CD4-positive, alpha-beta T cell (primary cell): ENCODE results near the gene TCEAL1. TPM values are rescaled to one million over a fixed set of nuclear protein-coding genes. Genes with fewer than 3 reads are reported as not detected.

Source experiments
- ATAC-seq: fragments of 200-7000 bp; cut with Tn5 transposase; one replicate; pipeline ENCODE4 v1.10.0; 2022; ENCODE audit warnings: mild to moderate bottlenecking; ENCODE audit not compliant: poor library complexity
- CTCF ChIA-PET: fragments of 350-600 bp; sonication (Branson Sonifier 250); formaldehyde crosslinking; loops from one replicate; lab custom pipeline; 2021; ENCODE audit warnings: antibody characterized with exemption, inconsistent platforms; lab: Charles Lee
- POLR2A ChIA-PET: fragments of 350-600 bp; sonication (Branson Sonifier 250); formaldehyde crosslinking; loops from one replicate; lab custom pipeline; 2021; ENCODE audit warnings: antibody characterized with exemption, inconsistent platforms; lab: Charles Lee
- DNase-seq, 14 experiments: peaks; one replicate each; pipeline ENCODE4 v3.0.0-alpha.2; 2013 to 2020; ENCODE audit warnings: mixed read lengths in 2 of 14
- H3K27ac ChIP-seq, 2 donors: one replicate each; pipeline versions ENCODE4 v1.5.1 to v1.7.0; 2013; ENCODE audit warnings: low read length in 2 of 2, low read depth in 1 of 2, mild to moderate bottlenecking in 1 of 2
- H3K27me3 ChIP-seq, 2 experiments: 1 replicate in 1 of 2; 2 replicates in 1 of 2; pipeline versions ENCODE4 v1.6.1 to v1.7.0; 2013; ENCODE audit warnings: low read length in 2 of 2, control low read depth in 1 of 2, mild to moderate bottlenecking in 1 of 2, moderate library complexity in 1 of 2; ENCODE audit not compliant: insufficient read depth in 2 of 2, control insufficient read depth in 1 of 2
- H3K36me3 ChIP-seq: one replicate; pipeline ENCODE4 v1.6.1; 2013; ENCODE audit warnings: low read length, control low read depth; ENCODE audit not compliant: insufficient read depth
- H3K4me1 ChIP-seq: one replicate; pipeline ENCODE4 v1.6.1; 2013; ENCODE audit warnings: low read length, control low read depth; ENCODE audit not compliant: insufficient read depth
- H3K4me3 ChIP-seq: one replicate; pipeline ENCODE4 v1.5.1; 2013; ENCODE audit warnings: mild to moderate bottlenecking, low read length, moderate library complexity
- H3K9me3 ChIP-seq, 2 experiments: 1 replicate in 1 of 2; 2 replicates in 1 of 2; pipeline versions ENCODE4 v1.6.1 to v1.7.0; 2013; ENCODE audit warnings: low read length in 2 of 2, mild to moderate bottlenecking in 2 of 2, control low read depth in 1 of 2, moderate library complexity in 1 of 2; ENCODE audit not compliant: control insufficient read depth in 1 of 2, insufficient read depth in 1 of 2
- H3K27ac Mint-ChIP-seq: one replicate; pipeline ENCODE4 v1.8.0; 2020; ENCODE audit warnings: mixed read lengths
- H3K27me3 Mint-ChIP-seq: one replicate; pipeline ENCODE4 v1.8.0; 2021; ENCODE audit warnings: mixed read lengths
- H3K36me3 Mint-ChIP-seq: one replicate; pipeline ENCODE4 v1.8.0; 2021; ENCODE audit warnings: low read depth, mixed read lengths
- H3K4me1 Mint-ChIP-seq: one replicate; pipeline ENCODE4 v1.8.0; 2021; ENCODE audit warnings: low read depth, mixed read lengths
- H3K4me3 Mint-ChIP-seq: one replicate; pipeline ENCODE4 v1.8.0; 2020; ENCODE audit warnings: mild to moderate bottlenecking, mixed read lengths
- H3K9me3 Mint-ChIP-seq: one replicate; pipeline ENCODE4 v1.8.0; 2020; ENCODE audit warnings: mixed read lengths
- intact Hi-C, 2 experiments: fragments of 100-400 bp; cut with DNase I in 1 of 2; cut with micrococcal nuclease in 1 of 2; formaldehyde crosslinking; loops; one replicate each; pipeline versions ENCODE4 v1.15.1 to v1.9.0; 2023 to 2025; cut with DNase I, micrococcal nuclease
- total RNA-seq, 174 experiments: library from RNA in 2 of 174; stranded (reverse) in 2 of 174; gene quantifications; one replicate each; pipeline ENCODE4 v1.2.3 and lab custom pipeline; 2021 to 2026
- TF ChIP-seq, protein P1 (sequence below): fragments of 200-600 bp; IDR thresholded peaks from one replicate; pipeline ENCODE4 v1.8.0; 2022; ENCODE audit warnings: antibody characterized with exemption, mild to moderate bottlenecking

The TCEAL1 gene
- total RNA-seq, 2 experiments from 2014 or later: 4.0 to 4.9 TPM

DNA sequence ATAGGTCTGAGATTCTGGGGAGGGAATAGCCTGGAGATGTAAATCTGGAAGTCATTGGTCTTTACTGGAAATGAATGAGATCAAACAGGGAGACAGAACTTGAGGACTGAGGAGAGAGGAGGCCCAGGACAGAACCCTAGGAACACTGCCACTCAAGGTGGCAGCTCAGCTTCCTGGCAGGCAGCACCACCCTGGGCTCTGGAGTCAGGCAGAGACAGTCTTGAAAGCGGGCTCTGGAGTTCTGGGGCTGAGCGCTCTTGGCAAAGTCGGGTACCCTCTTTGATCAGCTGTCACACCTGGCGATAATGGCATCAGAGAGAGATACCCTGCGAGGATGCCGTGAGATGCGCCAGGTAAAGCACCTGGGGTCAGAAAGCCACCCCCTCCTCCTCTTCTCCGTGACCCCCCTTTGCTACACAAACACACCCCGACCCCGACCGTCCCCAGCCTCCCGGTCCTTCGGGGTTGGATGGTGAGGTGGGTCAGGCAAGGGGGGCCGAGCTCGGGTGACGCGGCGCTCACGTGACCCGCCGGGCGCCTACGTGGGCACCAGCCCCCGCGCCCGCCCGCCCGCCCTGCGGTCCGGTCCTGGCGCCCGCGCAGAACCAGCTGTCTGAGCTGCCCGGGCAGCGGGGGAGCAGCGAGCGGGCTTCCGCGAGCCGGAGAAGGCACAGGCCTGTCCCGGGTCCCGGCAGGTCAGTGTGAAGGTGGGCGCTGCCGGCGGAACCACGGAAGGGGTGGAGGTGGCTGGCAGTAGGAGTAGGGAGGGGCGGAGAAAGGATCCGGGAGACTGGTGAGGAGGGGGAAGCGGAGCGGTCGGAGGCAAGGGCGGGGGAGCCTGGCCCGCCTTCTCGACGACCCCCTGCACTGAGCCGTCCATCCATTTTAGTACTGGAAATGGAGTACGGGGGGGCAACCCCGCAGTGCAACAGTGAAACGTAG lies 21.1 kb upstream of the TCEAL1 start, which contains the start of gene TCEAL3:
TSS of gene TCEAL3 (plus strand) at position 600 of the 942 bp plus-strand sequence. CDS start 1,102 bp downstream, outside the sequence.
- Mint-ChIP-seq H3K9me3 (no peaks in the 10 kb centered on the region), H3K36me3 (no peaks in the 10 kb centered on the region), H3K4me3 (peak within 1 kb of the TSS; percentile 87), H3K27ac (peak within 1 kb of the TSS; percentile 69), H3K4me1 (peaks cover 9% of the 10 kb centered on the region), H3K27me3 (no peaks in the 10 kb centered on the region)
- Histone ChIP-seq H3K4me1 (peaks cover 10% of the 10 kb centered on the region), H3K9me3 (no peaks in the 10 kb centered on the region), H3K4me3 (peak within 1 kb of the TSS; percentile 77), H3K27ac (peak within 1 kb of the TSS in 1 of 2 donors; percentile 40), H3K27me3 (no peaks in the 10 kb centered on the region), H3K36me3 (no peaks in the 10 kb centered on the region)
- intact Hi-C loops: no loop called here
- ATAC-seq: peak; percentile 71
- peak in 9 of 14 experiments; percentile 8 to 72 (median 37) for DNase-seq
- POLR2A ChIA-PET: interaction anchor here (0.7 kb wide), 1 partner anchor 17 kb away, joined by 3 read pairs; no protein-coding TSS in a partner anchor
- TF ChIP-seq, protein P1, sequence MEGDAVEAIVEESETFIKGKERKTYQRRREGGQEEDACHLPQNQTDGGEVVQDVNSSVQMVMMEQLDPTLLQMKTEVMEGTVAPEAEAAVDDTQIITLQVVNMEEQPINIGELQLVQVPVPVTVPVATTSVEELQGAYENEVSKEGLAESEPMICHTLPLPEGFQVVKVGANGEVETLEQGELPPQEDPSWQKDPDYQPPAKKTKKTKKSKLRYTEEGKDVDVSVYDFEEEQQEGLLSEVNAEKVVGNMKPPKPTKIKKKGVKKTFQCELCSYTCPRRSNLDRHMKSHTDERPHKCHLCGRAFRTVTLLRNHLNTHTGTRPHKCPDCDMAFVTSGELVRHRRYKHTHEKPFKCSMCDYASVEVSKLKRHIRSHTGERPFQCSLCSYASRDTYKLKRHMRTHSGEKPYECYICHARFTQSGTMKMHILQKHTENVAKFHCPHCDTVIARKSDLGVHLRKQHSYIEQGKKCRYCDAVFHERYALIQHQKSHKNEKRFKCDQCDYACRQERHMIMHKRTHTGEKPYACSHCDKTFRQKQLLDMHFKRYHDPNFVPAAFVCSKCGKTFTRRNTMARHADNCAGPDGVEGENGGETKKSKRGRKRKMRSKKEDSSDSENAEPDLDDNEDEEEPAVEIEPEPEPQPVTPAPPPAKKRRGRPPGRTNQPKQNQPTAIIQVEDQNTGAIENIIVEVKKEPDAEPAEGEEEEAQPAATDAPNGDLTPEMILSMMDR: no peak
- CTCF ChIA-PET: no interaction called here

DNA sequence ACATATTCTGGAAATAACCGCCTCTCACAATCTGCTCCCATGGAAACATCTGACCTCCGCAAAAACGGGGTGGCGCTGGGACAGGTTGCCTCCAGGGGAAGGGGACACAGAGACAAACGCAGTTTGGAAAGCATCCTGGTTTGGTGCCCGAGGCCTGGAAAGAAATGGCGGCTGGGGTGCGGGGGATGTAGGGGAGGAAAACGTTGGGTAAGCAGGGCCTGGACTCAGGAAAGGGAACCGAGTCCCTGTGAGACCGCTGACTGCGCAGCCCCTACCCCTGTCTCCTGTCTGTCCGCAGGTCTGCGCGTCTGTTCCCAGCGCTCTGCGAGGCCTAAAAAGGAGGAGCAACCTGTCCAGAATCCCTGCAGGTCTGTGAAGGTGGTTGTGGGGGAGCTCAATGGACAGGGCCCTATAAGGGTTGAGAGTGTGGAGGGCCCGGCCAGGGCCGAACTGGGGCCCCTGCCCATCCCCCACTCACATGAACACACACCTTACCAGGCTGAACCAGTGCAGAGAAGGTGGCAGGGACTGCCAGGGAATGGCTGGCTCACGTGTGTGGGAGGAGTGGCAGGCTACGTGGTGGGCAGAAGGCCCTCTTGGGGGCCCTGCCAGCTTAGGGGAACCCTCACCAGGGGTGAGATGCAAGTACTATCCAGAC lies 20.3 kb upstream of the TCEAL1 start:
- peak overlapping the region; percentile 77 for H3K4me3 ChIP-seq
- Mint-ChIP-seq H3K4me1 (peaks cover 9% of the 10 kb centered on the region), H3K4me3 (peak overlapping the region; percentile 87), H3K36me3 (no peaks in the 10 kb centered on the region), H3K27me3 (no peaks in the 10 kb centered on the region), H3K27ac (peak overlapping the region; percentile 69), H3K9me3 (no peaks in the 10 kb centered on the region)
- ChIA-PET CTCF (no interaction called here), POLR2A (interaction anchor here (0.7 kb wide), 1 partner anchor 18 kb away, joined by 3 read pairs; no protein-coding TSS in a partner anchor)
- H3K4me1 ChIP-seq: peaks cover 10% of the 10 kb centered on the region
- H3K36me3 ChIP-seq: no peaks in the 10 kb centered on the region
- H3K27me3 ChIP-seq: no peaks in the 10 kb centered on the region
- ATAC-seq: no peak
- intact Hi-C loops: no loop called here
- TF ChIP-seq, protein P1: no peak
- peak in 2 of 14 experiments; percentile 2 to 32 for DNase-seq
- H3K9me3 ChIP-seq: no peaks in the 10 kb centered on the region
- peak overlapping the region in 1 of 2 donors; percentile 40 for H3K27ac ChIP-seq

DNA sequence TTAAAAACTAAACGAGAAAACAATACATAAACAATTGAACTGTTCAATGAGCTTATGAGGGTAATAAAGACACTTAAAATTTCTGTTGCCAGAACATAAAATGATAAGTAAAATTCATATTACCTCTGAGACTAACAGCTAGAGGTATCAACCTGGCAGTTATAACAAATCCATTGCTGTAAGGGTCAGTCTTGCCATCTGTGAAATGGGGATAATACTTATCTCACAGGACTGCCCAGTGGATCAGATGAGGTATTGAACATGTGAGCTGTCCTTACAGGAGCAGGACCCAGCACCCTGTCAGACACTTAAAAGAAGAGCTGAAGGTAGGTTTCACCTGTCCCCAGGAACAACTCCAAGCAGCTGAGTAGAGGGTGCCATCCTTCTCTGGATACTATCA lies 18.5 kb upstream of the TCEAL1 start:
- POLR2A ChIA-PET: interaction anchor here (1.1 kb wide), 1 partner anchor 76 kb away, joined by 3 read pairs; no protein-coding TSS in a partner anchor

More for the DNA sequence above, 18.5 kb upstream of the TCEAL1 start:
- peaks cover 10% of the 10 kb centered on the region for H3K4me1 ChIP-seq
- no peaks in the 10 kb centered on the region for H3K27me3 ChIP-seq
- Mint-ChIP-seq H3K4me3 (peak overlapping the region; percentile 74), H3K9me3 (no peaks in the 10 kb centered on the region), H3K27ac (no peak overlapping the region), H3K4me1 (peaks cover 9% of the 10 kb centered on the region), H3K27me3 (no peaks in the 10 kb centered on the region), H3K36me3 (no peaks in the 10 kb centered on the region)
- no peaks in the 10 kb centered on the region for H3K36me3 ChIP-seq
- ATAC-seq (no peak), DNase-seq (no peak)
- CTCF ChIA-PET: no interaction called here
- no peaks in the 10 kb centered on the region for H3K9me3 ChIP-seq
- H3K4me3 ChIP-seq: no peak overlapping the region
- no peak overlapping the region for H3K27ac ChIP-seq
- TF ChIP-seq, protein P1: no peak
- intact Hi-C loops: no loop called here
